HG03280 (cell line): ENCODE data around the gene RANBP1.
"Not testable (repeated sequence)": the region's sequence is repeated elsewhere in the genome, so short reads cannot be mapped to it uniquely, and the experiment has no call there.

Source experiments
- ATAC-seq: cut with Tn5 transposase; IDR thresholded peaks from one replicate; pipeline ENCODE4 v1.9.1; 2021; ENCODE audit warnings: mild to moderate bottlenecking, moderate library complexity; ENCODE audit not compliant: unreplicated experiment

Gene RANBP1

GRCh38 chr22:20115691-20116375, at the start of gene RANBP1:
Gene RANBP1 (plus strand): TSS chr22:20116104. CDS start chr22:20116185, 81 bp downstream.
- ATAC-seq: no peak

- no peak for ATAC-seq
Observed at GRCh38 chr22:20066617-20067383, 49.1 kb upstream of the RANBP1 start.

GRCh38 chr22:20067384-20067682, 48.6 kb upstream of the RANBP1 start:
- ATAC-seq: not testable (repeated sequence)

GRCh38 chr22:20068640-20069039, 47.3 kb upstream of the RANBP1 start:
- no peak for ATAC-seq

GRCh38 chr22:20069331-20070042, 46.4 kb upstream of the RANBP1 start:
- no peak for ATAC-seq

GRCh38 chr22:20071524-20071972, 44.4 kb upstream of the RANBP1 start:
- no peak for ATAC-seq

GRCh38 chr22:20076627-20077172, 39.2 kb upstream of the RANBP1 start:
- ATAC-seq: no peak

- ATAC-seq: peak; percentile 79
Observed at GRCh38 chr22:20079745-20080444, 36.0 kb upstream of the RANBP1 start, which contains the start of gene DGCR8. Gene DGCR8 (plus strand): TSS chr22:20080241. CDS start chr22:20085964, 5,723 bp downstream.

- ATAC-seq: peak; percentile 64
Observed at GRCh38 chr22:20080445-20080775, 35.5 kb upstream of the RANBP1 start.

- ATAC-seq: no peak
Observed at GRCh38 chr22:20080776-20081654, 34.9 kb upstream of the RANBP1 start.

- no peak for ATAC-seq
Observed at GRCh38 chr22:20083157-20083890, 32.6 kb upstream of the RANBP1 start.

- no peak for ATAC-seq
Observed at GRCh38 chr22:20083891-20084546, 31.9 kb upstream of the RANBP1 start.

- ATAC-seq: no peak
Observed at GRCh38 chr22:20084547-20085413, 31.1 kb upstream of the RANBP1 start.

- ATAC-seq: no peak
Observed at GRCh38 chr22:20085651-20086050, 30.3 kb upstream of the RANBP1 start.

GRCh38 chr22:20086101-20086599, 29.8 kb upstream of the RANBP1 start:
- ATAC-seq: no peak

- no peak for ATAC-seq
Observed at GRCh38 chr22:20086763-20087162, 29.1 kb upstream of the RANBP1 start.
